GM08714 (cell line): ENCODE results near the gene KCNJ2.
A peak's percentile ranks its signal among the peaks of the same experiment; 100 is the strongest.

ENCODE experiments used
- H3K4me3 ChIP-seq: fragments of 200-500 bp; sonication (Bioruptor generic); 2 replicates; pipeline ENCODE4 v1.5.1; 2014; ENCODE audit warnings: mild to moderate bottlenecking, low read length, inconsistent platforms
- ZNF274 ChIP-seq: IDR thresholded peaks from 2 replicates; pipeline ENCODE4 v1.6.1; 2012; ENCODE audit warnings: mild to moderate bottlenecking, low read depth, low read length

Gene KCNJ2

DNA sequence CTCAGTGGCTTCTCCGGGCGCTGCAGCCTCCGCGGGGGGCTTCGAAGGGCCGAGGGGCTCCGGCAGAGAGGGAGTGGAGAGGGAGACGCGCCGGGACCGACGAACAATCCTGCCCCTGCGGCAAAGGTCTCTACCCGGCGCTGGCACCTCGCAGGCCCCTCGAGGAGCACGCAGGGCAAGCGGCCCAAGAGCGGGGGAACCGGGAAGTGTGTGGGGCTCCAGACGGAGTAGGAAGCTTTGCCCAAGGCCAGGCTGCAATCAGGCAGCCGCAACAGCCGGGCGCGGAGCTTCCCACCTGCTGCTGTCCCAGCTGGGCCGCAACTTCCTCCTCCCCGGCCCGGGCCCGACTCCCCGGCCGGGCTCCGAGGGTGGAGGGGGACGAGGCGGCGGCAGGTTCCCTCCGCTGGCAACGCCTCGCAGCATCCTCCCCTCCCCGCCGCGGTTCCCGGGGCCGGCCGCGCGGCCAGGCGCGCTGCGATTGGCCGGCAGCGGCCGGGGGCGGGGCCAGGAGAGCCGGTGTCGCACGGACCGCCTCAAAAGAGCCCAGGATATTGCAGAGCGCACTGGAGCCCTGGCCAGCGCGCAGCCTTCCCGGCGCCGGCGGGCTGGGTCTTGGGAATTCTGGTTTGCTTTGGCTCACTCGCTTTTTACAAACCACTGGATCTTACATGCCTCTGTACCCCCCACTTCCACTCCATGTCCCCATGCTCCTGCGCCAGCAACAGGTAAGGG lies at the start of gene KCNJ2:
Gene KCNJ2, plus strand, starts transcription at position 556 of the 732 bp plus-strand sequence. CDS start 5,508 bp downstream, outside the sequence.
- TF ChIP-seq ZNF274 = no peak
- H3K4me3 ChIP-seq = peak within 1 kb of the TSS; percentile 59

DNA sequence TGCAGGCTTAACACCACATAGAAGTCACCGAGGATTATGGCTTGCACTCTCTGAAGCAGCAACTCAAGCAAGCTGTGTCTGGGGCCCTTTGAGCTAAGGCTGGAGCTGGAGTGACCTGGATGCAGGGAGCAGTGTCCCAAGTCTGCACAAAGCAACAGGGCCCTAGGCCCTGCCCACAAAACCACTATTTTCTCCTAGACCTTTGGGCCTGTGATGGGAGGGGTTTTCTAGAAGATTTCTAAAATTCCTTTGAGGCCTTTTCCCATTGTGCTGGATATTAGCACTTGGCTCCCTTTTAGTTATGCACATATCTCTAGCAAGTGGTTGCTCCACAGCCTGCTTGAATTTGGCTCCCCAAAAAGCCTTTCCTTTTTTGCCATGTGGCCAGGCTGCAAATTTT lies 49.8 kb upstream of the KCNJ2 start:
- no peak for TF ChIP-seq ZNF274

DNA sequence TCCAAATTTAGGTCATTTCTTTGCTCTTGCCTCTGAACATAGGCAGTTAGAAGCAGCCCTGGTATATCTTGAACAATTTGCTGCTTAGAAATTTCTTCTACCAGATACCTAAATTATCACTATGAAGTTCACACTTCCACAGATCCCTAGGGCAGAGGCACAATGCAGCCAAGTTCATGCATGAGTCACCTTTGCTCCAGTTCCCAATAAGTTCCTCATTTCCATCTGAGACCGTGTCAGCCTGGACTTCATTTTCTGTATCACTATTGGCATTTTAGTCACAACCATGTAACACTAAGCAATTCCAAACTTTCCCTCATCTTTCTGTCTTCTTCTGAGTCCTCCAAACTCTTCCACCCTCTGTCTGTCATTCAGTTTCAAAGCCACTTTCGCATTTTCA lies 49.3 kb upstream of the KCNJ2 start:
- no peak overlapping the region for H3K4me3 ChIP-seq
- no peak for TF ChIP-seq ZNF274

More for the DNA sequence above, 49.8 kb upstream of the KCNJ2 start:
- H3K4me3 ChIP-seq = no peak overlapping the region

DNA sequence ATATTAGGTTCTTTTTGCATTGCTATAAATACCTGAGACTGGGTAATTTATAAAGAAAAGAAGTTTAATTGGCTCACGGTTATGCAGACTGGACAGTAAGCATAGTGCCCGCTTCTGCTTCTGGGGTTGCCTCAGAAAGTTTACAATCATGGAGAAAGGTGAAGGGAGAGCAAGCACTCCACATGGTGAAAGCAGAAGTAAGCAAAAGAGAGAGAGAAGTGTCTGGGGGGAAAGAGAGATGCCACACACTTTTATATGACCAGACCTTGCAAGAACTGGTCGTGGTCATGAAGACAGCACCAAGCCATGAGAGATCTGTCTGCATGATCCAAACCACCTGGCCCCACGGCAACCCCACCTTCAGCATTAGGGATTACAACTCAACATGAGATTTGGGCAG lies 48.9 kb upstream of the KCNJ2 start:
- H3K4me3 ChIP-seq = no peak overlapping the region
- no peak for TF ChIP-seq ZNF274

DNA sequence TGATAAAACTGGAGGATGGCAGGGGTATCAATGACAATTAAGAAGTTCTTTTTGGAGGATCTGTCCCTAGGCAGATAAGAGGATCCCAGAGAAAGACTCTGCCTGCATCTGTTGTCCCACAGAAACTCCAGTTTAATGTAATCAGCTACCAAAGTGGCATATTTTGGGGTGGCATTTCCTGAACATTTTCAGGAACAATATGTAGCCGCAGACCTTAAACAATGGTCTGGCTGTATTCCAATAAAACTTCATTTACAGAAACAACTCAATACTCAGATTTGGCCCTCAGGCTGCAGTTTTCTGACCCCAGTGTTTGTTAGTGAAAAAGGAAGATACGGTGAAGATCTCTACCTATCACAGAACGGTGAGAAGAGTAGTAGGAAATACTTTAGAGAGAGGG lies 48.2 kb upstream of the KCNJ2 start:
- no peak overlapping the region for H3K4me3 ChIP-seq
- TF ChIP-seq ZNF274 = no peak

DNA sequence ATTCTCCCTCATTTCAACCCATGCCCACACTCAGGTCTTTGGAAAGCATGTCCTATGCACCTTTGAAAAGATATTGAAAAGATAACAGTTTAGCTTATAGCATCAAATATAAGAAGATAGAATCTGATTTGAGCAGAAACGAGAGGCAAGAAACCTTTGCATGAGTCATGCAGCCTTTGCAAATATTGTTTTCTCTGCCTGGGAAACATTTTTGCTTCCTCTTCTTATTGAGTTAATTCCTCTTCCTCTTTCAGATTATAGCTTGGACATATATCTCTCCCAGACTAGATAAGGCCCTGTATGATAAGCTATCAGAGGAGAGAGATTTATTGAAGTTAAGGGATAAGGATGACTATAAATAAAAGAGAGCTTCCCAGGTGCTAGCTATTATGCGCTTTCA lies 46.1 kb upstream of the KCNJ2 start:
- H3K4me3 ChIP-seq = no peak overlapping the region
- no peak for TF ChIP-seq ZNF274

DNA sequence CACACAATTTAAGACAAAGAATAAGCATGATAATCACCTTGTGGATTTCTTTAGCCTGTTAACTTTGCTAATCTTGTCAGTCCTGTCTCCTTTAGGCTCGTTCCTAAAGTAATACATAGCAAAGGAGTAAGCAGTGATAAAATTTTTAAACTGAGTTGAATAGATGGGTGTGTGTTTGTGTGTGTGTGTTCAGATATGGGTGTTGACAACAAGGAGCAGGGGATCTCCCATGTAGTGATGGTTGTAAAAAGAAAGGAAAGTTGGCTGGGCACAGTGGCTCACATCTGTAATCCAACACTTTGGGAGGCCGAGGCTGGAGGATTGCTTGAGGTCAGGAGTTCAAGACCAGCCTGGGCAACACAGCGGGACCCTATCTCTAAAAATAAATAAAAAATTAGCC lies 44.6 kb upstream of the KCNJ2 start:
- no peak overlapping the region for H3K4me3 ChIP-seq
- no peak for TF ChIP-seq ZNF274

DNA sequence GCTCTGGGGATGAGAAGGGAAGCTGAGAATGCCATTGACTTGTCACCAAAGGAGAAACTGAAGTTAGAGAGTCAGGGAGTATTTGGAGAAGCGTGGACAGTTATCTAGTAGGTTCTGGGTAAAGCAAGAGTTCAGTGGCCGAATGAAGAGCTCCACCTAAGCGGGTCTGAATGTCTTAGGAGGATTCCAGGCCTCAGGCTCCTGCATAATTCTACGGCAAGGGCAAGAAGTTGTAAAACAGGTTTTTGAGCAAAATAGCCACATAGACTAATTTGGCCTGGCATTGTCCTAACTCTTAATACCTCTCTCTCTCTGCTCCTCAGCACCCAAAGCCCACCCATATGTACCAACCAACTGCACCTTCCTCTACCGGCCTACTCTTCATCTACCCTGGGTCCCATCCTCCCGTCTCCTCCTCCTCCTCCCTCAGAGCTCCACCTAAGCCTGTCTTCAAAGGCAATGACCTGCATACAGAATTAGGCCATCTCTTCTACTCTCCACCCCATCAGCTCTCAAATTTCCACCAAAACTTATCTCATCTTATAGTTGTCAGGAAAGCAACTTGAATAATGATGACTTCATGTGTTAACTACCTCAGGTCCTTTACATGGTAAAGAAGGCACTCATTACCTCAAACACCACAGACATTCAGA lies 42.0 kb upstream of the KCNJ2 start:
- H3K4me3 ChIP-seq = no peak overlapping the region
- no peak for TF ChIP-seq ZNF274

DNA sequence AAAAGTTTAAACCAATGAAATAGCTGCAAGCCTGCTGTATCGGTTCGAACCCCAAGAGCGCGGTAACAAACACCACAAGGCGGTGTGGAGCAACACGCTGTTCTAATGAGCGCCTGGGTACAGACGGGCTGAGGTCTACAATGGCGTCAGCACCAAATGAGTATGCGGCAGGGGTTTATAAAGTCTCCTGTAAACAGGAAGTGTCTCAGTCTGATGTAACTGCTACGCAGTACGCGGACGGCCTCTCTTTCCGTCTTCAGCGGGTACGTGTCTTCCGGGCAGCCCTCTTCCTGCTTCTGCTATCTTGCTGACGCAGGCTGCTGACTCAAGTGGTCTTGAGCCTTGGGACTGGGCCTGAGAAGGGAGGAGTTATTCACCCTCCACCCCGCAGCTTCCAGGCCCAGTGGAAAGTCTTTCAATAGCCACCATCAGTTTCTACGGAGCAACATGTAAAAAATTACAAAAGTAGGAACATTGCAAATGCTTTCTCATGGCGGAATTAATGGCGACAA lies 40.5 kb upstream of the KCNJ2 start:
- H3K4me3 ChIP-seq = no peak overlapping the region
- no peak for TF ChIP-seq ZNF274

DNA sequence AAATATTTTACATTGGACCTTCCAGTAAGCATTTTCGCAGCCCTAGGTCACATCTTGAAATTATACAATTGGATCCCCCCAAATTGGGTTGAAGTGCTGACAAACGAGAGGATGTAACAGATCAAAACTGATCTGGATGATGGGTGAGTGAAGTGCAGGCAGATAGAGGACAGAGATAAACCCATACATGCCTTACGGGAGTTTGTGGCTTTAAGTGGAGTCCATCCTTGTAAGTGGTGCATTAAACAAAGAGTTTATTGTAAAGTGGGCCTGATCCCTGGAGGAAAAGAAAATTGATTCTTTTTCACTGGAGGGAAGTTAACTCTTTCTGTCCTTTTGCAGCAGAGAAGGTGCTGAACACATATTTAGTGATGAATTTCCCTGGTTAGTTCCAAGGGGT lies 39.0 kb upstream of the KCNJ2 start:
- H3K4me3 ChIP-seq = no peak overlapping the region
- TF ChIP-seq ZNF274 = no peak

DNA sequence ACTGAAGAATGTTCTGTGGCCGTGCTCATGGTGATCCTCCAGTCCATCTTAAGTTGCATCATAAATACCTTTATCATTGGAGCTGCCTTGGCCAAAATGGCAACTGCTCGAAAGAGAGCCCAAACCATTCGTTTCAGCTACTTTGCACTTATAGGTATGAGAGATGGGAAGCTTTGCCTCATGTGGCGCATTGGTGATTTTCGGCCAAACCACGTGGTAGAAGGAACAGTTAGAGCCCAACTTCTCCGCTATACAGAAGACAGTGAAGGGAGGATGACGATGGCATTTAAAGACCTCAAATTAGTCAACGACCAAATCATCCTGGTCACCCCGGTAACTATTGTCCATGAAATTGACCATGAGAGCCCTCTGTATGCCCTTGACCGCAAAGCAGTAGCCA lies 36.8 kb upstream of the KCNJ2 start:
- TF ChIP-seq ZNF274 = no peak

DNA sequence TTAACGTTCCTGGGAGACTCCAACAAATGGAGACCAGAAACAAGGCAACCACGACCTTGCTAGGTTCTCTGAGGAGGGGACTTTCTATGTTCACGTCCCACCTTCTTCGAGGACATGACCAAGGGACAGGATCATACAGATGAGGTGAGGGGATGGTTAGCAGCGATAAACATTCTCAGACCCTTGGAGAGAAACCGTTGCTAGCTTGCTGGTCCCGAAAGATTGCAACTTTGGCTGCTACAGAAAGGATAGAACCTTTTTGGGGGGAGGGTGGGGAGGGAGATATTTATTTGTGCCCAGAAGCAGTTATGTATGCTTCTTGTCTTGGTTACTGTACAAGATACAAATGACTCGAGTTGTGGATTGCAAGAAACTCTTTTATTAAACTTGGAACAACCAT lies 35.3 kb upstream of the KCNJ2 start:
- no peak for TF ChIP-seq ZNF274
- H3K4me3 ChIP-seq = no peak overlapping the region

More for the DNA sequence above, 36.8 kb upstream of the KCNJ2 start:
- no peak overlapping the region for H3K4me3 ChIP-seq

DNA sequence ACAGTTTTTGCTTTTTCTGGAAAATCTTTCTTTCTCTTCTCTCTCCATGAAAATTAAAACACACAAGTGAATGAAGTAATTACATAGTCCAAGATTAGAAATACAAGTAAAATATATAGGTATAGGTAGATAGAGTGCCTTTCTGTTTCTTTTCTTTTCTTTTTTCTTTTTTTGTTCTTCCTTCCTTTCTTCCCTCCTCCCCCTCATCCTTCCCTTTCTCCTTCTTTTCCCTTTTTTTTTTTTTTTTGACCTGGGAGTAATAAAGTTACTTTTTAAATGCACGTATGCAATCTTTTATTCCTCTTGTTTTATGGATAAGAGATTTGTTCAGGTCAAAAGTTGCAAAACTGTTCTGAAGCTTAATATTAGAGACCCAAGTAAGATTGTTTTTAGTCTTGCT lies 34.6 kb upstream of the KCNJ2 start:
- H3K4me3 ChIP-seq = no peak overlapping the region
- no peak for TF ChIP-seq ZNF274

DNA sequence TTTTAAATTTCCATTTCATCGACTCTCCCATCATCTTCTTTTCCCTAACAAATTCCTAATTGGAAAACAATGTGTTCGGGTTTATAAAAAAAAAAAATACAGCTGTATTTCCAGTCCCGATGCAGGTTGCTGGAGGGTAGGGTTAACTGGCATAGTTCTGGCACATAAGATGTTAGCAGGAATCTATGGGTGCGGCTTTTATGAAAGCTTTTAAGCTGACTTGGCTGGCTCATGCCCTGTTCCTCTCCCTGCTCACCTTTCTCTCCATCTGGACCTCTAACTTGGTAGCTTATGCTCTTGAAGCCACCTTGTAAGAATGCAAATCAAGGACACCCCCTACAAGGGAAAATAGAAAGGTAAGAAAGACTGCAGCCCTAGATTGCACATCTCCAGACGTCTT lies 33.2 kb upstream of the KCNJ2 start:
- no peak for TF ChIP-seq ZNF274
- no peak overlapping the region for H3K4me3 ChIP-seq

DNA sequence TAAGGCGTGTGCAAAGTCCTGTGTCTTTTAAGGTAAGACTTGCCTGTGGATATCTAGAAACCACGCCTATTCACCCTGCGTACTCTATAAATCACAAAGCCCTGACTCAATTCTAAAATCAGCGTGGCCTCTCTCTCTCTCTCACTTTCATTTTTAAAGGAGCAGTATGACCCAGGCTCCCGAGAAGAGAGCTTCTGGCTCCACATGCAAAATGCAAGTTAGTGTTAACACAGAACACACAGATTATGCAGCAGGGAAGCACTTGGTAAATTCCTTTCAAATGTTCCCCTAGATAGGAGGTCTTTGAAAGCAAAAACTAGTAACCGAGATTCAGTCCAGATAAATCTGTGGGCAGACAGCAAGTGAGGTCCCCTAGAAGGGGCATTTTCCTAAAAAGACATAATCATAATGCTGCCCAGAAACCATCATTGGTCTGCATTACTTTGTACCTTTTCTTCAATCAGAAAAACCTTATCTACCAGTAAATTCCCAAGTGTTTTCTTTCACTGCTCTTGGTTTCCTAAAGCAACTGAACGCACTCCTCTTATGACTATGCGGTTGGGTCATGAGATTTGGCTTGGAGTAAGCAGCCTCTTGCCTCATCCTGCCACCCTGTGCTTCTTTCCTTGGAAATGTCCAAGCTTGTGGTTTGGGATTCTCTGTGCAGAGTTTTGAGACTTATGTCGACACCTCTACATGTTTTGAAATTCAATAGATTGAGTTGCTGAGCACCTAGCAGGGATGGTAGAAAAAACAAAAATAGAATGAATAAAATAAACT lies 31.7 kb upstream of the KCNJ2 start:
- TF ChIP-seq ZNF274 = no peak
- no peak overlapping the region for H3K4me3 ChIP-seq
